Brain microvascular endothelial cell (primary cell): ENCODE measurements around the gene CNTNAP2.

Experiments
- DNase-seq: peaks from one replicate; pipeline ENCODE4 v3.0.0-alpha.2; 2020
- H3K27ac ChIP-seq: fragments of 250-450 bp; sonication (Bioruptor Pico); 2 replicates; pipeline ENCODE4 v1.5.1; 2020; ENCODE audit warnings: mild to moderate bottlenecking, moderate library complexity
- H3K27me3 ChIP-seq: fragments of 250-450 bp; sonication (Bioruptor Pico); replicated peaks from 2 replicates; pipeline ENCODE4 v1.5.1; 2020; ENCODE audit warnings: mild to moderate bottlenecking
- H3K36me3 ChIP-seq: fragments of 250-450 bp; sonication (Bioruptor Pico); replicated peaks from 2 replicates; pipeline ENCODE4 v1.5.1; 2020; ENCODE audit warnings: mild to moderate bottlenecking
- H3K4me3 ChIP-seq: 2 replicates; pipeline ENCODE4 v1.5.1; 2011; ENCODE audit warnings: low read depth, mild to moderate bottlenecking, control low read depth, low read length, moderate library complexity
- CTCF ChIP-seq: IDR thresholded peaks from 2 replicates; pipeline ENCODE4 v1.5.1; 2011; ENCODE audit warnings: low read depth, mild to moderate bottlenecking, moderate library complexity, low read length, control low read depth, inconsistent platforms; ENCODE audit errors: missing control alignments
- in situ Hi-C: cut with HindIII; loops from 2 replicates; pipeline ENCODE4 v1.10.0; 2017; ENCODE audit warnings: low sequenced_read_pairs, low pct_ligation_motif_present

CNTNAP2 gene

GRCh38 chr7:146387140-146387539, 270.5 kb downstream of the CNTNAP2 start:
- H3K4me3 ChIP-seq, result no peak overlapping the region
- no peak overlapping the region for H3K27ac ChIP-seq
- no peak for TF ChIP-seq CTCF
- in situ Hi-C loops, result no loop called here
- no peak for DNase-seq
- H3K27me3 ChIP-seq, result no peaks in the 10 kb centered on the region
- H3K36me3 ChIP-seq, result no peaks in the 10 kb centered on the region

- H3K4me3 ChIP-seq, result no peak overlapping the region
- no peak for TF ChIP-seq CTCF
- no peaks in the 10 kb centered on the region for H3K27me3 ChIP-seq
- no peak for DNase-seq
- H3K36me3 ChIP-seq, result no peaks in the 10 kb centered on the region
- in situ Hi-C loops, result no loop called here
- no peak overlapping the region for H3K27ac ChIP-seq
Observed at GRCh38 chr7:146388928-146389327, 272.3 kb downstream of the CNTNAP2 start.

- H3K4me3 ChIP-seq, result no peak overlapping the region
- no peaks in the 10 kb centered on the region for H3K27me3 ChIP-seq
- no peak overlapping the region for H3K27ac ChIP-seq
- in situ Hi-C loops, result no loop called here
- no peaks in the 10 kb centered on the region for H3K36me3 ChIP-seq
- DNase-seq, result no peak
- TF ChIP-seq CTCF, result no peak
Observed at GRCh38 chr7:146393346-146393745, 276.7 kb downstream of the CNTNAP2 start.

GRCh38 chr7:146397141-146397540, 280.5 kb downstream of the CNTNAP2 start:
- H3K4me3 ChIP-seq, result no peak overlapping the region
- no peak overlapping the region for H3K27ac ChIP-seq
- in situ Hi-C loops, result no loop called here
- H3K36me3 ChIP-seq, result no peaks in the 10 kb centered on the region
- DNase-seq, result no peak
- TF ChIP-seq CTCF, result no peak
- H3K27me3 ChIP-seq, result no peaks in the 10 kb centered on the region

- Histone ChIP-seq H3K4me3 (no peak overlapping the region), H3K36me3 (no peaks in the 10 kb centered on the region), H3K27me3 (no peaks in the 10 kb centered on the region), H3K27ac (no peak overlapping the region)
- no peak for TF ChIP-seq CTCF
- DNase-seq, result no peak
- in situ Hi-C loops, result no loop called here
Observed at GRCh38 chr7:146401939-146402338, 285.3 kb downstream of the CNTNAP2 start.

GRCh38 chr7:146405737-146406136, 289.1 kb downstream of the CNTNAP2 start:
- Histone ChIP-seq H3K4me3 (no peak overlapping the region), H3K36me3 (no peaks in the 10 kb centered on the region), H3K27me3 (no peaks in the 10 kb centered on the region), H3K27ac (no peak overlapping the region)
- TF ChIP-seq CTCF, result no peak
- no peak for DNase-seq
- in situ Hi-C loops, result no loop called here
